ENCODE measurements around the gene OR1J4.

OR1J4 gene

GRCh38 chr9:122567901-122568300, 49.0 kb downstream of the OR1J4 start:
- H3K4me3 ChIP-seq (ENCODE audit: low read depth, low read length), result no peak overlapping the region

Data from iPS-11a (cell line).